ENCODE results near the gene PSMB3. TPM values are rescaled to one million over a fixed set of nuclear protein-coding genes. Genes with fewer than 3 reads are reported as not detected.

The PSMB3 gene
- total and polyA plus RNA-seq, 9 of the 15 experiments (the other 6 are each of a cell fraction or from before 2014, with no cell fraction given): 460 to 2,775 (median 574) TPM

- intact Hi-C loops (cut with micrococcal nuclease): no loop called here
- Histone ChIP-seq H3K9me3 (replicated peaks; ENCODE audit: control insufficient read depth, insufficient read depth, low read depth, low read length) (no peaks in the 10 kb centered on the region), H4K20me1 (replicated peaks; ENCODE audit: control insufficient read depth, insufficient read depth, low read length) (no peaks in the 10 kb centered on the region), H3K4me2 (ENCODE audit: insufficient read depth, low read length) (peak overlapping the region; percentile 0; the same call in 1 of the 2 replicates), H3K79me2 (ENCODE audit: control insufficient read depth, insufficient read depth, low read length) (peaks cover 24% of the 10 kb centered on the region), H3K36me3 (ENCODE audit: control insufficient read depth, insufficient read depth, low read length) (peaks cover 33% of the 10 kb centered on the region; the same call in 2 of the 3 replicates), H3K27ac (ENCODE audit: extremely low read depth, low read depth, low read length) (no peak overlapping the region), H3K4me3 (no peak overlapping the region), H3K9ac (ENCODE audit: insufficient read depth in 1 of 2, low read depth in 2 of 2, low read length in 2 of 2) (peak overlapping the region in 1 of 2 experiments; percentile 84; a peak in 2 of 4 replicates), H2AFZ (ENCODE audit: low read depth, low read length) (no peak overlapping the region), H3K4me1 (replicated peaks in 1 of 2; ENCODE audit: control insufficient read depth in 2 of 2, insufficient read depth in 2 of 2, low read length in 2 of 2) (peaks cover 48 to 75% of the 10 kb centered on the region in 2 experiments), H3K9me1 (ENCODE audit: control insufficient read depth, insufficient read depth, low read length) (peaks cover 3% of the 10 kb centered on the region), H3K27me3 (ENCODE audit: control insufficient read depth in 2 of 2, insufficient read depth in 2 of 2, low read length in 2 of 2) (no peaks in the 10 kb centered on the region)
- ChIA-PET POLR2A (interaction anchor here (0.6 to 2.4 kb wide), 12 partner anchors 10 to 939 kb away, joined by 3 to 13 read pairs (median 4); partner anchors contain the start of genes LASP1 and MLLT6), CTCF (ENCODE audit: low intra/inter-chr PET ratio) (no interaction called here)
- 27% methylated on average over 7 of the region's 8 CpGs for WGBS (ENCODE audit: insufficient coverage, low coverage, missing lambda C conversion rate)
- DNase-seq (ENCODE audit: extremely low read depth in 1 of 4, low spot score in 3 of 4) (peak in 1 of 4 experiments; percentile 58), FAIRE-seq (no peak), ATAC-seq (peak; percentile 3; the same call in 2 of the 3 replicates)
- in situ Hi-C loops (cut with MboI): no loop called here
- no TSS peak for BruUV-seq (replicated peaks)
- TF ChIP-seq RREB1 (CRISPR knock-in tag; IDR thresholded peaks at IDR 0.05) (0 out of 2 replicates have a peak, but pooled peaks have one; percentile 64), E2F3 (CRISPR knock-in tag; IDR thresholded peaks at IDR 0.05) (0 out of 2 replicates have a peak, but pooled peaks have one; percentile 49)
- TF ChIP-seq, protein P1, sequence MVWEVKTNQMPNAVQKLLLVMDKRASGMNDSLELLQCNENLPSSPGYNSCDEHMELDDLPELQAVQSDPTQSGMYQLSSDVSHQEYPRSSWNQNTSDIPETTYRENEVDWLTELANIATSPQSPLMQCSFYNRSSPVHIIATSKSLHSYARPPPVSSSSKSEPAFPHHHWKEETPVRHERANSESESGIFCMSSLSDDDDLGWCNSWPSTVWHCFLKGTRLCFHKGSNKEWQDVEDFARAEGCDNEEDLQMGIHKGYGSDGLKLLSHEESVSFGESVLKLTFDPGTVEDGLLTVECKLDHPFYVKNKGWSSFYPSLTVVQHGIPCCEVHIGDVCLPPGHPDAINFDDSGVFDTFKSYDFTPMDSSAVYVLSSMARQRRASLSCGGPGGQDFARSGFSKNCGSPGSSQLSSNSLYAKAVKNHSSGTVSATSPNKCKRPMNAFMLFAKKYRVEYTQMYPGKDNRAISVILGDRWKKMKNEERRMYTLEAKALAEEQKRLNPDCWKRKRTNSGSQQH (CRISPR knock-in tag; IDR thresholded peaks at IDR 0.05): peak; percentile 63; the same call in 1 of the 2 replicates
These were observed 24.2 kb upstream of the PSMB3 start for GRCh38 chr17:38728290-38728831.

All from K562 (cell line).